ENCODE data around the gene NEDD9. TPM values are rescaled to one million over a fixed set of nuclear protein-coding genes. Genes with fewer than 3 reads are reported as not detected.
A peak's percentile ranks its signal among the peaks of the same experiment; 100 is the strongest.

NEDD9 gene
- total RNA-seq, 4 donors from 2014 or later = 34.6 to 82.7 (median 72.3) TPM

GRCh38 chr6:11275598-11275997 is 43.1 kb upstream of the NEDD9 start:
- no peak for DNase-seq
- no peaks in the 10 kb centered on the region for H3K36me3 ChIP-seq
- H3K4me1 ChIP-seq = peaks cover 7 to 77% (median 54%) of the 10 kb centered on the region in 4 donors
- TF ChIP-seq POLR2AphosphoS5 (IDR thresholded peaks at IDR 0.05) = peak in 2 of 3 donors; percentile 18 to 59
- peak; percentile 13 for TF ChIP-seq POLR2A (IDR thresholded peaks at IDR 0.05)
- TF ChIP-seq EP300 (IDR thresholded peaks at IDR 0.05; ENCODE audit: low read depth) = no peak
- H3K9me3 ChIP-seq = no peaks in the 10 kb centered on the region
- no peak overlapping the region for H3K4me3 ChIP-seq
- WGBS, 2 donors (ENCODE audit: low coverage in 1 of 2) = 12 to 29% methylated on average over 4 of the region's 4 CpGs
- intact Hi-C loops (cut with DNase I; ENCODE audit: low total_unique reads) = no loop called here
- peak overlapping the region; percentile 41 to 82 (median 80) for H3K27ac ChIP-seq
- H3K27me3 ChIP-seq = no peaks in the 10 kb centered on the region
- in situ Hi-C loops (cut with MboI; ENCODE audit: low pct_ligation_motif_present in 1 of 4, low pct_unique_long_range_greater_than_20kb in 1 of 4, low sequenced_read_pairs in 3 of 4) = no loop called here

GRCh38 chr6:11273406-11274065 is 41.1 kb upstream of the NEDD9 start:
- in situ Hi-C loops (cut with MboI; ENCODE audit: low pct_ligation_motif_present in 1 of 4, low pct_unique_long_range_greater_than_20kb in 1 of 4, low sequenced_read_pairs in 3 of 4) = no loop called here
- Histone ChIP-seq H3K4me3 (no peak overlapping the region), H3K36me3 (no peaks in the 10 kb centered on the region), H3K4me1 (peaks cover 7 to 90% (median 62%) of the 10 kb centered on the region in 4 donors), H3K27me3 (no peaks in the 10 kb centered on the region), H3K27ac (peak overlapping the region; percentile 62 to 82 (median 80)), H3K9me3 (no peaks in the 10 kb centered on the region)
- peak; percentile 52 for DNase-seq
- intact Hi-C loops (cut with DNase I; ENCODE audit: low total_unique reads) = loop anchor here (5.0 kb wide), 1 partner anchor 671 kb away; no protein-coding TSS in a partner anchor
- 70 to 80% methylated on average over 6 to 19 of the region's 19 CpGs for WGBS, 2 donors (ENCODE audit: low coverage in 1 of 2)
- TF ChIP-seq POLR2A (IDR thresholded peaks at IDR 0.05) (no peak), POLR2AphosphoS5 (IDR thresholded peaks at IDR 0.05) (no peak)

GRCh38 chr6:11272491-11273192 is 40.2 kb upstream of the NEDD9 start:
- Histone ChIP-seq H3K4me3 (peak overlapping the region in 2 of 4 donors; percentile 5 to 13), H3K27ac (peak overlapping the region; percentile 62 to 82 (median 80)), H3K9me3 (no peaks in the 10 kb centered on the region), H3K36me3 (no peaks in the 10 kb centered on the region), H3K4me1 (peaks cover 7 to 88% (median 62%) of the 10 kb centered on the region in 4 donors), H3K27me3 (no peaks in the 10 kb centered on the region)
- in situ Hi-C loops (cut with MboI; ENCODE audit: low pct_ligation_motif_present in 1 of 4, low pct_unique_long_range_greater_than_20kb in 1 of 4, low sequenced_read_pairs in 3 of 4) = no loop called here
- intact Hi-C loops (cut with DNase I; ENCODE audit: low total_unique reads) = loop anchor here (5.0 kb wide), 1 partner anchor 670 kb away; no protein-coding TSS in a partner anchor
- TF ChIP-seq POLR2AphosphoS5 (IDR thresholded peaks at IDR 0.05) = peak; percentile 29 to 87 (median 79)
- peak; percentile 41 for TF ChIP-seq EP300 (IDR thresholded peaks at IDR 0.05; ENCODE audit: low read depth)
- TF ChIP-seq POLR2A (IDR thresholded peaks at IDR 0.05) = peak; percentile 72
- TF ChIP-seq CTCF (IDR thresholded peaks at IDR 0.05) = no peak
- WGBS, 2 donors (ENCODE audit: low coverage in 1 of 2) = 48 to 54% methylated on average over 10 to 11 of the region's 11 CpGs
- DNase-seq = no peak

GRCh38 chr6:11271228-11272020 is 39.0 kb upstream of the NEDD9 start:
- peaks cover 7 to 76% (median 55%) of the 10 kb centered on the region in 4 donors for H3K4me1 ChIP-seq
- H3K27me3 ChIP-seq = no peaks in the 10 kb centered on the region
- WGBS, 2 donors (ENCODE audit: low coverage in 1 of 2) = 74 to 82% methylated on average over 2 to 4 of the region's 4 CpGs
- no peaks in the 10 kb centered on the region for H3K36me3 ChIP-seq
- in situ Hi-C loops (cut with MboI; ENCODE audit: low pct_ligation_motif_present in 1 of 4, low pct_unique_long_range_greater_than_20kb in 1 of 4, low sequenced_read_pairs in 3 of 4) (no loop called here), intact Hi-C loops (cut with DNase I; ENCODE audit: low total_unique reads) (loop anchor here (5.0 kb wide), 1 partner anchor 669 kb away; no protein-coding TSS in a partner anchor)
- peak overlapping the region; percentile 62 to 82 (median 80) for H3K27ac ChIP-seq
- H3K9me3 ChIP-seq = no peaks in the 10 kb centered on the region
- no peak overlapping the region for H3K4me3 ChIP-seq
- TF ChIP-seq POLR2AphosphoS5 (IDR thresholded peaks at IDR 0.05) (peak in 2 of 3 donors; percentile 31 to 47), CTCF (IDR thresholded peaks at IDR 0.05) (no peak)
- no peak for DNase-seq
